Prostate gland (tissue), 2 donors: ENCODE data around the gene PNPLA7. TPM values are rescaled to one million over a fixed set of nuclear protein-coding genes. Genes with fewer than 3 reads are reported as not detected.

Experiments used
- DNase-seq: peaks from one replicate; pipeline ENCODE4 v3.0.0-alpha.2; 2019; ENCODE audit warnings: low spot score
- H3K27ac ChIP-seq, 2 donors: fragments of 200-600 bp; sonication (generic); 2 replicates each; pipeline ENCODE4 v1.5.1; 2017 to 2019
- H3K27me3 ChIP-seq: fragments of 200-600 bp; sonication (generic); replicated peaks from 2 replicates; pipeline ENCODE4 v1.5.1; 2019; ENCODE audit not compliant: insufficient read depth
- H3K36me3 ChIP-seq, 2 donors: fragments of 200-600 bp; sonication (generic); 1 replicate in 1 of 2; 2 replicates in 1 of 2; pipeline versions ENCODE4 v1.5.1 to v1.8.1; 2017 to 2019
- H3K4me1 ChIP-seq: fragments of 200-600 bp; sonication (generic); replicated peaks from 2 replicates; pipeline ENCODE4 v1.5.1; 2019
- H3K4me3 ChIP-seq, 2 donors: fragments of 200-600 bp; sonication (generic); 2 replicates each; pipeline ENCODE4 v1.5.1; 2017 to 2019
- H3K9me3 ChIP-seq: fragments of 200-600 bp; sonication (generic); 2 replicates; pipeline ENCODE4 v1.5.1; 2017
- CTCF ChIP-seq, 4 experiments: fragments of 200-600 bp in 2 of 4; fragments of 450-650 bp in 2 of 4; sonication (generic) in 2 of 4; IDR thresholded peaks; 1 replicate in 3 of 4; 2 replicates in 1 of 4; pipeline ENCODE4 v1.5.1; 2016 to 2019; ENCODE audit warnings: antibody characterized with exemption in 4 of 4, mild to moderate bottlenecking in 2 of 4, moderate library complexity in 2 of 4
- POLR2A ChIP-seq: fragments of 450-650 bp; IDR thresholded peaks from one replicate; pipeline ENCODE4 v1.6.1; 2016; ENCODE audit warnings: antibody characterized with exemption, mild to moderate bottlenecking
- POLR2AphosphoS5 ChIP-seq: sonication (generic); formaldehyde crosslinking; IDR thresholded peaks from one replicate; pipeline ENCODE4 v1.6.1; 2017; ENCODE audit warnings: antibody characterized with exemption
- WGBS: methylation state at CpG from one replicate; pipeline ENCODE4 v1.1.5; 2018; 5-methylcytosine and 5-hydroxymethylcytosine counted together
- intact Hi-C: fragments of 100-400 bp; cut with DNase I; formaldehyde crosslinking; loops from one replicate; pipeline ENCODE4 v1.14.2; 2022
- total RNA-seq, 2 donors: library from RNA; depleted of rRNA; stranded (reverse); fragments of >200 nt; gene quantifications; one replicate each; pipeline ENCODE4 v1.1.0, GENCODE V29; 2016

The PNPLA7 gene
- total RNA-seq, 2 donors from 2014 or later = 34.2 to 64.3 TPM

DNA sequence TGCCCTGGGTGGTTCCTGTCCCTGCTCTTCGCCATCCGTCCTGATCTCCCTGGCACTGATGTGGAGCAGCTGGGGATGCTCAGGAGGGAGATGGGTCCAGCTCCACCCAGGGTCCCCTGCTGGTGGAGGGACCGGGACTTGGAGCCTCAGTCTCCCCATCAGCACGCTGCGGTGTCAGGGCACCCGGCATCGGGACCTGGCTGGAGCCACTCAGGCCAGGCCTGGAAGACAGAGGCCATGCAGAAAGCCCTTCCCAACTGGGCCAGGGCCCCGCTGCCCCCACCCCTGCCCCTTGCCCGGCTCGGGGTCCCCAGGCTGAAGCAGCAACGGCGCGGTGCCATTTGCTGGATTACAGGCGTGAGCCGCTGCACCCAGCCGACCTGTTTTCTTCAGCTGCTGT is 50.8 kb downstream of the PNPLA7 start:
- H3K27me3 ChIP-seq = no peaks in the 10 kb centered on the region
- intact Hi-C loops = no loop called here
- H3K27ac ChIP-seq = no peak overlapping the region
- H3K9me3 ChIP-seq = no peaks in the 10 kb centered on the region
- 85% methylated on average over 16 of the region's 16 CpGs for WGBS
- H3K4me1 ChIP-seq = no peaks in the 10 kb centered on the region
- no peaks in the 10 kb centered on the region for H3K36me3 ChIP-seq
- DNase-seq = no peak
- TF ChIP-seq POLR2AphosphoS5 (no peak), CTCF (IDR thresholded peaks at IDR 0.05) (no peak), POLR2A (no peak)
- H3K4me3 ChIP-seq = no peak overlapping the region

DNA sequence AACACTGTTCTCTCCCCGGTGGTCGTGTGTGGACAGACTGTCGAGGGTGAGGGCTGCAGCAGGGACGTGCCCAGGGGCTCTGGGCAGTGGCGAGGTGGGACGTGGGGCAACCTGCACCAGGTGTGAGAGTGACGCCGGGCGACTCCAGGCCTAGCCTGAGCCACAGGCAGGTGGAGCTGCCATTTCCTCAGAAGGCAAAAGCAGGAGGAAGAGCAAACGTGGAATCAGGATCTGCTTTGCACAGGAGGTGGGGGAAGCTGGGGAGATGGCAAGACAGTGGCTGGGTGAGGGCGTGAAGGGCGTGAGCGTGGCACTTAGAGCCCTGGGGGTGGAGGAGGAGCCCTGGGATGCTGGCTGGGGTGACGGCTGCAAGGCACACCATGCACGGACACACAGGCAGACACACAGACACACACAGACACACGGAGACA is 51.5 kb downstream of the PNPLA7 start:
- WGBS = 86% methylated on average over 16 of the region's 16 CpGs
- Histone ChIP-seq H3K27me3 (no peaks in the 10 kb centered on the region), H3K9me3 (no peaks in the 10 kb centered on the region), H3K4me3 (no peak overlapping the region), H3K27ac (no peak overlapping the region), H3K36me3 (no peaks in the 10 kb centered on the region), H3K4me1 (no peaks in the 10 kb centered on the region)
- no peak for TF ChIP-seq CTCF (IDR thresholded peaks at IDR 0.05)
- intact Hi-C loops = no loop called here
- DNase-seq = no peak

DNA sequence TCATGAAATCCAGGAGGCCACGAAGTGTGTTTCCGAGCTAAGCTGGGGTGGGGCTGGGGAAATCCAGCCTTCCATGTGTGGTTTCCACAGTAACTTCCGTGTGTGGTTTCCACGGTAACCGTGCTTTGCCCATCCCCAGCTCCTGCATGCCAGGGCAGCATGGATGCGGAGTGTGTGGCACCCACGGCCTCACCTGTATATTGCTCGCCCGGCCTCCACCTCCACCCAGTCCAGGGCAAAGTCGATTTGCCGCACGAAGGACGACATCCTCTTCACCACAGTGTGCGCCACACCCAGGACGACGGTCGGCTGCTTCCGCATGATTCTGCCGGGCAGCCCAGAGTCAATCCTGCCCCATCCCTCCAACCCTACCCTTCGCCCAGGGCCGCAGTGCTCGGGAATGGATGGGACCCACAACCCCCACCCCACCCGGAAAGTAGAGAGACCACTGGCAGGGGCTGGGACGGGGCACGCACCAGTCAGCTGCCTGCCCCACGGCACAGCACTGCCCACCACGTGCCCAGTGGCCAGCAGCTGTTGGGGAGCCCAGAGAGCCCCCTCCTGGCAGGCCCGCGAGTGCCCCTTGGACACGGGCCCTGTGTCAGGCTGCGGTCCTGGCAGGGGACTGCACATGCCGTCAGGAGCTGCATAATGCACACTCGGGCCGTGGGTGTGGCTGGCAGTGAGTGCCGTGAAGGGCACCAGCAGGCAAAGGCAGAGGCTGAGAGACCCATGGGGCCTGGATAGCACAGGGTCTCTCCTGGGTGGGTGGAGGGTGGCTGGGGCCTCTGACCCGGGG is 52.1 kb downstream of the PNPLA7 start:
- WGBS = 89% methylated on average over 31 of the region's 36 CpGs

DNA sequence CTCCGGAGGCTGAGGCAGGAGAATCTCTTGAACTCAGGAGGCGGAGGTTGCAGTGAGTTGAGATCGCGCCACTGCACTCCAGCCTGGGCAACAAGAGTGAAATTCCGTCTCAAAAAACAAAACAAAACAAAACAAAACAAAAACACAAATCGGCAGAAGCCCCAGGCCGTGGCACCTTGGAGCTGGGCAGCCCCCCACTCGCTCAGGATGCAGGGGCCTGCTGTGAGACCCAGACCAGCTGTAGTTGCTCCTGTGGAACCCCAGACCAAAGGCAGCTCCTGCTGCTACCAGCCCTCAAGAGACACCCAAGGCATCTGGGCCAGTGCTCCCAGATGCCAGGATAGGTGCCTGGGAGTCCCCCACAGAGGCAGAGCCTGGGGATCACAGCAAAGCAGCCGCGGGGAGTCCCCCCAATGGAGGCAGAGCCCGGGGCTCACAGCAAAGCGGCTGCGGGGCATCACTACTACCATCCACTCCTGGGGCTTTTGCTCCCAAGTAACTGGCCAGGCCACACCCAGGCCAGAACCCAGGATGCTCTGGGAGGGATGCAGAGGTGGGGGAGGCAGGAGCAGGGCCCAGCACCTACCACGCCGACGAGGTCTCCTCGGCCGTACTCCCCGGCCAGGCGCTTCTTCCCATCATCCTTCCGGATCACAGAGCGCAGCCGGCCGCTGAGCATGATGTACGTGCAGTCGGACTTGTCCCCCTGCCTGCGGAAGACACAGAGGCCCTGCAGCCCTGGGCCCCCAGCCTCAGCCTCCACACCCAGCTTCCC is 53.4 kb downstream of the PNPLA7 start:
- intact Hi-C loops = no loop called here
- DNase-seq = no peak
- WGBS = 97% methylated on average over 27 of the region's 27 CpGs
- Histone ChIP-seq H3K4me1 (no peaks in the 10 kb centered on the region), H3K4me3 (no peak overlapping the region), H3K27ac (no peak overlapping the region), H3K9me3 (no peaks in the 10 kb centered on the region), H3K36me3 (no peaks in the 10 kb centered on the region), H3K27me3 (no peaks in the 10 kb centered on the region)
- TF ChIP-seq POLR2A (no peak), POLR2AphosphoS5 (no peak), CTCF (IDR thresholded peaks at IDR 0.05) (no peak)

More for the DNA sequence above, 52.1 kb downstream of the PNPLA7 start:
- no peak for DNase-seq
- intact Hi-C loops = no loop called here
- no peak overlapping the region for H3K4me3 ChIP-seq
- no peaks in the 10 kb centered on the region for H3K36me3 ChIP-seq
- H3K27ac ChIP-seq = no peak overlapping the region
- H3K4me1 ChIP-seq = no peaks in the 10 kb centered on the region
- H3K27me3 ChIP-seq = no peaks in the 10 kb centered on the region
- no peaks in the 10 kb centered on the region for H3K9me3 ChIP-seq
- TF ChIP-seq POLR2A (no peak), POLR2AphosphoS5 (no peak), CTCF (IDR thresholded peaks at IDR 0.05) (no peak)
